CD14-positive monocyte (primary cell): ENCODE results near the gene ANKRD31. TPM values are rescaled to one million over a fixed set of nuclear protein-coding genes. Genes with fewer than 3 reads are reported as not detected.

Source experiments
- DNase-seq, 3 donors: peaks; one replicate each; pipeline ENCODE4 v3.0.0-alpha.2; 2011 to 2022
- H2AFZ ChIP-seq: 2 replicates; pipeline ENCODE4 v1.6.0; 2012; ENCODE audit warnings: mild to moderate bottlenecking, low read depth, low read length, inconsistent platforms; ENCODE audit not compliant: insufficient read depth, poor library complexity, severe bottlenecking
- H3K27ac ChIP-seq, 2 donors: 1 replicate in 1 of 2; 2 replicates in 1 of 2; pipeline ENCODE4 v1.5.1; 2012 to 2013; ENCODE audit warnings: low read length in 2 of 2, control low read depth in 1 of 2, inconsistent platforms in 1 of 2, low read depth in 1 of 2, mild to moderate bottlenecking in 1 of 2
- H3K27me3 ChIP-seq, 2 donors: one replicate each; pipeline versions ENCODE4 v1.6.0 to v1.6.1; 2011 to 2013; ENCODE audit warnings: low read length in 2 of 2; ENCODE audit not compliant: control insufficient read depth in 2 of 2, insufficient read depth in 2 of 2
- H3K36me3 ChIP-seq, 2 donors: replicated peaks in 1 of 2; 1 replicate in 1 of 2; 2 replicates in 1 of 2; pipeline versions ENCODE4 v1.5.1 to v1.6.1; 2012 to 2013; ENCODE audit warnings: low read length in 2 of 2, control low read depth in 1 of 2, inconsistent platforms in 1 of 2, mild to moderate bottlenecking in 1 of 2; ENCODE audit not compliant: insufficient read depth in 2 of 2, control insufficient read depth in 1 of 2
- H3K4me1 ChIP-seq, 2 donors: 1 replicate in 1 of 2; 2 replicates in 1 of 2; pipeline versions ENCODE4 v1.5.1 to v1.6.1; 2012 to 2013; ENCODE audit warnings: low read length in 2 of 2, control low read depth in 1 of 2, inconsistent platforms in 1 of 2, mild to moderate bottlenecking in 1 of 2, moderate library complexity in 1 of 2; ENCODE audit not compliant: insufficient read depth in 2 of 2, control insufficient read depth in 1 of 2
- H3K4me2 ChIP-seq: replicated peaks from 2 replicates; pipeline ENCODE3; 2012; ENCODE audit warnings: low read length, moderate library complexity, mild to moderate bottlenecking; ENCODE audit not compliant: poor library complexity, severe bottlenecking; ENCODE audit errors: extremely low read depth
- H3K4me3 ChIP-seq, 3 experiments: fragments of 200-600 bp in 1 of 3; sonication (generic) in 1 of 3; replicated peaks in 1 of 3; 1 replicate in 2 of 3; 2 replicates in 1 of 3; pipeline ENCODE4 v1.5.1; 2011 to 2013; ENCODE audit warnings: low read length in 3 of 3, mild to moderate bottlenecking in 3 of 3, control low read depth in 2 of 3, low read depth in 2 of 3, inconsistent platforms in 1 of 3, moderate library complexity in 1 of 3
- H3K79me2 ChIP-seq: 2 replicates; pipeline ENCODE4 v1.6.0; 2012; ENCODE audit warnings: mild to moderate bottlenecking, control low read depth, inconsistent platforms, low read length, moderate library complexity; ENCODE audit not compliant: insufficient read depth
- H3K9ac ChIP-seq: 2 replicates; pipeline ENCODE4 v1.6.0; 2017; ENCODE audit warnings: low read length, mild to moderate bottlenecking; ENCODE audit not compliant: insufficient read depth, poor library complexity, severe bottlenecking
- H3K9me3 ChIP-seq, 2 donors: replicated peaks in 1 of 2; 1 replicate in 1 of 2; 2 replicates in 1 of 2; pipeline versions ENCODE4 v1.5.1 to v1.6.1; 2012 to 2013; ENCODE audit warnings: low read length in 2 of 2, control low read depth in 1 of 2; ENCODE audit not compliant: control insufficient read depth in 1 of 2, insufficient read depth in 1 of 2
- H4K20me1 ChIP-seq: 2 replicates; pipeline ENCODE4 v1.6.0; 2012; ENCODE audit warnings: mild to moderate bottlenecking, low read length, control low read depth, moderate library complexity; ENCODE audit not compliant: insufficient read depth
- H3K27ac Mint-ChIP-seq, 7 donors: one replicate each; pipeline ENCODE4 v1.8.0; 2020; ENCODE audit warnings: mild to moderate bottlenecking in 7 of 7, mixed read lengths in 7 of 7, moderate library complexity in 6 of 7, inconsistent platforms in 2 of 7
- H3K27me3 Mint-ChIP-seq, 3 donors: one replicate each; pipeline ENCODE4 v1.8.0; 2021 to 2022; ENCODE audit warnings: low read depth in 3 of 3, mild to moderate bottlenecking in 3 of 3, mixed read lengths in 3 of 3, moderate library complexity in 3 of 3, inconsistent platforms in 1 of 3
- H3K36me3 Mint-ChIP-seq, 2 donors: one replicate each; pipeline ENCODE4 v1.8.0; 2020; ENCODE audit warnings: mixed read lengths in 2 of 2, inconsistent platforms in 1 of 2, mild to moderate bottlenecking in 1 of 2
- H3K4me1 Mint-ChIP-seq: one replicate; pipeline ENCODE4 v1.8.0; 2020; ENCODE audit warnings: mild to moderate bottlenecking, mixed read lengths
- H3K4me3 Mint-ChIP-seq, 2 donors: one replicate each; pipeline ENCODE4 v1.8.0; 2020; ENCODE audit warnings: mild to moderate bottlenecking in 2 of 2, mixed read lengths in 2 of 2, moderate library complexity in 1 of 2
- H3K9me3 Mint-ChIP-seq, 7 donors: one replicate each; pipeline ENCODE4 v1.8.0; 2020 to 2022; ENCODE audit warnings: mixed read lengths in 7 of 7, mild to moderate bottlenecking in 6 of 7, moderate library complexity in 6 of 7, inconsistent platforms in 2 of 7
- CTCF ChIP-seq: fragments of 200-600 bp; IDR thresholded peaks from one replicate; pipeline ENCODE4 v1.8.0; 2022; ENCODE audit warnings: antibody characterized with exemption, mild to moderate bottlenecking
- intact Hi-C, 2 donors: fragments of 100-400 bp; cut with micrococcal nuclease; formaldehyde crosslinking; loops; one replicate each; pipeline versions ENCODE4 v1.15.0 to v1.15.1; 2023
- polyA plus RNA-seq, 3 donors: library from polyadenylated mRNA; depleted of rRNA in 1 of 3; unstranded in 2 of 3; stranded (reverse) in 1 of 3; fragments of 300-500 nt in 2 of 3; fragments of >200 nt in 1 of 3; fragmentation: Illumina TruSeq in 2 of 3; gene quantifications; 1 replicate in 2 of 3; 2 replicates in 1 of 3; pipeline ENCODE4 v1.2.3, GENCODE V29; 2012 to 2021

ANKRD31 gene
- polyA plus RNA-seq, 3 donors = 0.05 TPM; not detected in 2

GRCh38 chr5:75156585-75156984 is 80.1 kb downstream of the ANKRD31 start:
- no peaks in the 10 kb centered on the region for H3K79me2 ChIP-seq
- H3K27me3 ChIP-seq = no peaks in the 10 kb centered on the region
- H3K9ac ChIP-seq = no peak overlapping the region
- no peak for DNase-seq
- H3K4me1 ChIP-seq = no peaks in the 10 kb centered on the region
- no peaks in the 10 kb centered on the region for H3K36me3 Mint-ChIP-seq
- H4K20me1 ChIP-seq = no peaks in the 10 kb centered on the region
- H3K9me3 Mint-ChIP-seq = peaks cover 17 to 32% (median 19%) of the 10 kb centered on the region in 7 donors
- no peak overlapping the region for H3K4me2 ChIP-seq
- no peak overlapping the region for H3K4me3 ChIP-seq
- no peaks in the 10 kb centered on the region for H3K27me3 Mint-ChIP-seq
- no peak overlapping the region for H2AFZ ChIP-seq
- no peak overlapping the region for H3K27ac Mint-ChIP-seq
- no peaks in the 10 kb centered on the region for H3K36me3 ChIP-seq
- H3K9me3 ChIP-seq = peaks cover 5 to 8% of the 10 kb centered on the region in 2 donors
- intact Hi-C loops = no loop called here
- no peak overlapping the region for H3K27ac ChIP-seq
- no peaks in the 10 kb centered on the region for H3K4me1 Mint-ChIP-seq
- no peak overlapping the region for H3K4me3 Mint-ChIP-seq
- no peak for TF ChIP-seq CTCF

DNA sequence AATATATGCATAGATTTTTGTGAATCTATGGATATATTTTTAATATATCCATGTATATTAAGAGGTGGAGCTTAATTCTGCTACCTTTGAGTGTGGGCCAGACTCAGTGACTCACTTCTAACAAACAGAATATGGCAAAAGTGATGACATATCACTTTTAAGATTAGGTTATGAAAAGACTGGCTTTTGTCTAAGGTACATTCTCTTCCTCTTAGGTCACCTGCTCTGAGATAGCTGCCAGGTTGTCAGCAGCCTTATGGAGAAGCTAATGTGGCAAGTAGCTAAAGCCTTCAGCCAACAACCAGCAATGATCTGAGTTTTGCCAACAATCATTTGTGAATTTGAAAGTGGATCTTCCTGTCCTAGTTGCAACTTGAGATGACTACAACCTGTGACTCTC is 83.8 kb downstream of the ANKRD31 start:
- Mint-ChIP-seq H3K9me3 (peaks cover 4 to 15% (median 6%) of the 10 kb centered on the region in 7 donors), H3K36me3 (no peaks in the 10 kb centered on the region), H3K27me3 (no peaks in the 10 kb centered on the region), H3K27ac (no peak overlapping the region), H3K4me1 (peaks cover 3% of the 10 kb centered on the region), H3K4me3 (no peak overlapping the region)
- intact Hi-C loops = no loop called here
- no peak for TF ChIP-seq CTCF
- peaks cover 0 to 7% of the 10 kb centered on the region in 2 donors for H3K9me3 ChIP-seq
- no peak overlapping the region for H3K4me3 ChIP-seq
- H4K20me1 ChIP-seq = no peaks in the 10 kb centered on the region
- H3K4me2 ChIP-seq = no peak overlapping the region
- H3K27ac ChIP-seq = no peak overlapping the region
- DNase-seq = no peak
- H3K27me3 ChIP-seq = no peaks in the 10 kb centered on the region
- no peak overlapping the region for H2AFZ ChIP-seq
- H3K4me1 ChIP-seq = no peaks in the 10 kb centered on the region
- no peak overlapping the region for H3K9ac ChIP-seq
- H3K79me2 ChIP-seq = no peaks in the 10 kb centered on the region
- no peaks in the 10 kb centered on the region for H3K36me3 ChIP-seq
